Activated CD8-positive, alpha-beta memory T cell treated with anti-CD3 and anti-CD28 coated beads, Interleukin-2, amount 10 ng/mL, durations not matched to agents 7 days and 5 days (primary cell): ENCODE results near the gene SH3BP4. TPM values are rescaled to one million over a fixed set of nuclear protein-coding genes. Genes with fewer than 3 reads are reported as not detected.

Experiments
- ATAC-seq: fragments of 150-1000 bp; cut with Tn5 transposase; one replicate; pipeline ENCODE4 v1.10.0; 2021; ENCODE audit warnings: moderate library complexity
- CTCF ChIA-PET: fragments of 350-600 bp; sonication (Branson Sonifier 250); formaldehyde crosslinking; loops from one replicate; lab custom pipeline; 2021; ENCODE audit warnings: antibody characterized with exemption; lab: Charles Lee
- DNase-seq: peaks from one replicate; pipeline ENCODE4 v3.0.0-alpha.2; 2020
- H3K27ac Mint-ChIP-seq: one replicate; pipeline ENCODE4 v1.8.0; 2021; ENCODE audit warnings: mild to moderate bottlenecking, mixed read lengths
- H3K27me3 Mint-ChIP-seq: one replicate; pipeline ENCODE4 v1.8.0; 2021; ENCODE audit warnings: mixed read lengths
- H3K36me3 Mint-ChIP-seq: one replicate; pipeline ENCODE4 v1.8.0; 2021; ENCODE audit warnings: mild to moderate bottlenecking, mixed read lengths
- H3K4me1 Mint-ChIP-seq: one replicate; pipeline ENCODE4 v1.8.0; 2021; ENCODE audit warnings: mixed read lengths
- H3K4me3 Mint-ChIP-seq: one replicate; pipeline ENCODE4 v1.8.0; 2021; ENCODE audit warnings: mild to moderate bottlenecking, moderate library complexity, mixed read lengths
- H3K9me3 Mint-ChIP-seq: one replicate; pipeline ENCODE4 v1.8.0; 2022; ENCODE audit warnings: low read depth, mixed read lengths
- total RNA-seq, 2 experiments: library from RNA; stranded (reverse); gene quantifications; one replicate each; pipeline ENCODE4 v1.2.3, GENCODE V29; 2021

SH3BP4 gene
- total RNA-seq, 2 experiments from 2014 or later: 0.12 TPM; not detected in 1

DNA sequence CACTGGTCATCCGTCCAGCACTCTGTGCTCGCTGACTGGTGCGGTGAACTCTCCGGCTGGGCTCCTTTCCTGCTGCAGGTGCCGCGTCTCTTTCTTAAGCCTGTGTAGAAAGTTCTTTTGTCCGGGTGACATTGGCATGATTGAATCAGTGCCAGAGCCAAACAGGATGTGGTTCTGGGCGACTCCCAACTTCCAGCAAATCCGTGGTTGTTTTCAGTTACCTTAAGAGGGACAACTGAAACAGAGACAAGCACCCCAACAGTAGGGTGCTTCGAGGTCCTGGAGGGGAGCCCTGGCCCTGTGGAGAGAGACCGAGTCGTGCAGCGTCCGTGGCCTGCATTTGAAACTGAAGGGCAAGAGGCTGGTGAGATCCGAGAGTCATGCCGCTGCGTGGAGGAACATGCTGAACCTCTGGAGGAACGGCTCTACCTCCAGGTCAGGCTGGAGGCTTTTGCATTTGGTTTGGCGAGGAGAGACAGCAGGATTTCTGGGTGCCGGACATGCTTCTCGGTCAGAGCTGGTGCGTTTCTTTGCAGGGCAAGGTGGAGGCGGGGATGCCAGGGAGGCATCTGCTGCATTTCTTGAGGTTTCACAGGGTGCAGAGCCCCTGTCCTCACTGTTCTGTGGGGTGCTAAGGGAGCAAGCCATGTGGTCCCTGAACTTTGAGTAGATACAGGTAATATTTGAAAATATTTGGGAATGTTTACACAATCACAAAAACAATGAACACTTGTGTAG is 26.8 kb downstream of the SH3BP4 start:
- H3K36me3 Mint-ChIP-seq: no peaks in the 10 kb centered on the region
- no peaks in the 10 kb centered on the region for H3K27me3 Mint-ChIP-seq
- ATAC-seq: no peak
- no peaks in the 10 kb centered on the region for H3K9me3 Mint-ChIP-seq
- CTCF ChIA-PET: no interaction called here
- H3K27ac Mint-ChIP-seq: no peak overlapping the region
- H3K4me3 Mint-ChIP-seq: no peak overlapping the region
- H3K4me1 Mint-ChIP-seq: no peaks in the 10 kb centered on the region
- no peak for DNase-seq

- CTCF ChIA-PET: no interaction called here
- no peak for DNase-seq
- no peak overlapping the region for H3K27ac Mint-ChIP-seq
- no peaks in the 10 kb centered on the region for H3K27me3 Mint-ChIP-seq
- H3K36me3 Mint-ChIP-seq: no peaks in the 10 kb centered on the region
- H3K4me1 Mint-ChIP-seq: no peaks in the 10 kb centered on the region
- no peaks in the 10 kb centered on the region for H3K9me3 Mint-ChIP-seq
- ATAC-seq: no peak
- H3K4me3 Mint-ChIP-seq: no peak overlapping the region
Measured at GRCh38 chr2:234979204-234980167, 27.7 kb downstream of the SH3BP4 start.

DNA sequence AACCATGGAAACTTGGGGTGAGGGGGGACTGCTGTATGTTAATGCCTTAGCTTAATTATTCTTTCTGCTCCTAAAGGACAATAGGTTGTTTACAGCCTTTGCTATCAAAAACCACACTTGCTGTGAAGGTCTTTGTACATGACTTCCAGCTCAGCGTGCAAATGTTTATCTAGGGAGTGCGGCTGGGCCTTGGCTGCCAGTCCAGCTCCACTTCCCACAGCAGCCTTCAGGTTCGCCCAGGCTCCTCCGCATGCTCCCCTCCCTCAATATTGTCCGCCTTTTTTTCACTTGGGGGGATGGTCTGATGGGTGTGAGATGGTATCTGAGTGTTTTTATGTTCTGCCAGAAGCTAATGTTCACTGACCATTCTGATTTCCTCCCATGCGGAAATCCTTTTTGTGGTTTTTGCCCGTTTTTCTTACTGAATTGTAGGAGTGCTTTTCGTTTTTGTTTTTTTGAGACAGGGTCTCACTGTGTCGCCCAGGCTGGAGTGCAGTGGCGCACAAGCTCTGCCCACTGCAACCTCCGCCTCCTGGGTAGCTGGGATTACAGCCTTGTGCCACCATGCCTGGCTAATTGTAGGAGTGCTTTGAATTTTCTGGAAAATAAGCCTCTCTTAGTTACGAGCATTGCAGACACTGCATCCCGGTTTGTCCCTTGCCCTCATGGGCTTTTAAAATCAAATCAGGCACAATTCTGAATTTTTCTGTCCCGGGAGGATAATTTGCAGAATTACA is 28.8 kb downstream of the SH3BP4 start:
- CTCF ChIA-PET: no interaction called here
- no peak overlapping the region for H3K4me3 Mint-ChIP-seq
- ATAC-seq (no peak), DNase-seq (no peak)
- no peaks in the 10 kb centered on the region for H3K36me3 Mint-ChIP-seq
- no peaks in the 10 kb centered on the region for H3K27me3 Mint-ChIP-seq
- H3K4me1 Mint-ChIP-seq: no peaks in the 10 kb centered on the region
- no peaks in the 10 kb centered on the region for H3K9me3 Mint-ChIP-seq
- H3K27ac Mint-ChIP-seq: no peak overlapping the region

- DNase-seq: no peak
- no peaks in the 10 kb centered on the region for H3K27me3 Mint-ChIP-seq
- CTCF ChIA-PET: no interaction called here
- no peak overlapping the region for H3K27ac Mint-ChIP-seq
- no peak for ATAC-seq
- H3K4me1 Mint-ChIP-seq: no peaks in the 10 kb centered on the region
- H3K36me3 Mint-ChIP-seq: no peaks in the 10 kb centered on the region
- no peaks in the 10 kb centered on the region for H3K9me3 Mint-ChIP-seq
- H3K4me3 Mint-ChIP-seq: no peak overlapping the region
Measured at GRCh38 chr2:234981197-234982095, 29.6 kb downstream of the SH3BP4 start.

GRCh38 chr2:234982096-234982834 is 30.4 kb downstream of the SH3BP4 start:
- no peak for DNase-seq
- CTCF ChIA-PET: no interaction called here
- H3K27ac Mint-ChIP-seq: no peak overlapping the region
- H3K36me3 Mint-ChIP-seq: no peaks in the 10 kb centered on the region
- no peak overlapping the region for H3K4me3 Mint-ChIP-seq
- no peaks in the 10 kb centered on the region for H3K9me3 Mint-ChIP-seq
- ATAC-seq: no peak
- no peaks in the 10 kb centered on the region for H3K27me3 Mint-ChIP-seq
- no peaks in the 10 kb centered on the region for H3K4me1 Mint-ChIP-seq

DNA sequence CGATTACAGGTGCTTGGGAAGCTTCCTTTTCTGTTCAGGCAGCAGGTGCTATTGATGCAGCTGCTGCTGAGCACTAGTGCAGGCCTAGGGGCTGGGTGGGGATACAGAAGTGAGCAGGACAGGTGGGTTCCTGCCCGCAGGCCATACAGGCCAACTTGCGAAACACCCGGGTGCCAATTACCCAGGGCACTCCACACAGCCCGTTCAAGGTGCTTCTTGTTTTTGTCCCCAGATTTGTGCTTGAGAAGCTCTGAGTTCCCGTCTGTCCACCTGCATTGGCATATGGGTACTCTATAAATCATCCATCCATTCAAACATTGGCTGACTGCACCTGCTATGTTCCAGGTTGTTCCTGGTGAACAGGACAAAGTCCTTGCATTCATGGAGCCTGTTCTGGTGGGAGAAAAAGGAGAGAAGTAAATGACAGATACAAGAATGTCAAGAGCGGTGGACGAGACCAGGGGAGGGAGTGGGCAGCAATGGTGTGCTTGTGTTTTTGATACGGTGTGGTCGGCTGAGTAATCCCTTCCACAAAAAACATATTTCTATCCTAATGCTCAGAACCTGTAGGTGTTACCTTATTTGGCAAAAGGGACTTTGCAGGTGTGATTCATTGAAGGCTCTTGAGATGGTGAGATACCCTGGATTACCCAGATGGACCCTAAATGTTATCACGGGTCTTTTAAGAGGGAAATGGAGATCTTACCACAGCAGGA is 31.4 kb downstream of the SH3BP4 start:
- CTCF ChIA-PET: no interaction called here
- ATAC-seq (no peak), DNase-seq (no peak)
- Mint-ChIP-seq H3K36me3 (no peaks in the 10 kb centered on the region), H3K9me3 (no peaks in the 10 kb centered on the region), H3K27me3 (no peaks in the 10 kb centered on the region), H3K27ac (no peak overlapping the region), H3K4me3 (no peak overlapping the region), H3K4me1 (no peaks in the 10 kb centered on the region)

DNA sequence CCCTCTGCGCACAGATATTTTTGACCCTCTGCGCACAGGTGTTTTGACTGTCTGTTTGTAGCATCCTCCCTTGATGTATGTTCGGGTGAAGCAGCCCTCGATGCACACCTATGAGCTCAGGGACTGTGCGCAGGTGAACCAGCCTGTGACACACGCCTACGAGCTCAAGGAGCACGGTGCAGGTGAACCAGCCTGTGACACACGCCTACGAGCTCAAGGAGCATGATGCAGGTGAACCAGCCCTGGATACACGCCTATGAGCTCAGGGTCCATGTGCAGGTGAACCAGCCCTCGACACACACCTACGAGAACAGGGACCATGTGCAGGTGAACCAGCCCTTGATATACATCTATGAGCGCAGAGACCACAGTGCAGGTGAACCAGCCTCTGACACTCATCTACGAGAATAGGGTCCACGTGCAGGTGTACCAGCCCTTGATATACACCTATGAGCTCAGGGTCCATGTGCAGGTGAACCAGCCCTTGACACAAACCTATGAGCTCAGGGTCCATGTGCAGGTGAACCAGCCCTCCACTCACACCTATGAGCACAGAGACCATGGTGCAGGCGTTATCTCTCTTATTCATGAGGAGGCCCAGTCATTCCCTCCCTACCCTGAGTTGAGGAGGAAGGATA is 33.9 kb downstream of the SH3BP4 start:
- ATAC-seq (no peak), DNase-seq (no peak)
- H3K27ac Mint-ChIP-seq: no peak overlapping the region
- H3K4me1 Mint-ChIP-seq: no peaks in the 10 kb centered on the region
- H3K9me3 Mint-ChIP-seq: no peaks in the 10 kb centered on the region
- CTCF ChIA-PET: no interaction called here
- H3K36me3 Mint-ChIP-seq: no peaks in the 10 kb centered on the region
- H3K4me3 Mint-ChIP-seq: no peak overlapping the region
- no peaks in the 10 kb centered on the region for H3K27me3 Mint-ChIP-seq

DNA sequence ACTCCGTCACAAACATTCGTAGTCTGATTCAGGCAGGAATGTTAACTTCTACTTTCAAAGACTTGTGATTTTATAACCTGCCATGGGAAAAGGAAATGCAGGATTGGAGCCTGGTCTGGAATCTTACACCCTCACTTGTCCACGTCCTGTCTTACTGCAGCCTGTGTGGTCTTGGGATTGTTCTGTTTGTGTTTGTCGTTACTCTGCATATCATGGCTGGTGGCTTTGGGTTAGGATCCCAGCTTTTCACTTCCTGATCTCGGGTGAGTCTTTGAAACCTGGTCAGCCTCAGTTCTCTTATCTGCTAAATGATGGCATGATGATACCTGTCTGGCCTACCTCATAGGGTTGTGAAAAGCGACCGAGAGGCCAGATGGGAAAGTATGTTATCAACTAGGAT is 34.6 kb downstream of the SH3BP4 start:
- Mint-ChIP-seq H3K4me1 (no peaks in the 10 kb centered on the region), H3K4me3 (no peak overlapping the region), H3K27ac (no peak overlapping the region), H3K9me3 (no peaks in the 10 kb centered on the region), H3K36me3 (no peaks in the 10 kb centered on the region), H3K27me3 (no peaks in the 10 kb centered on the region)
- CTCF ChIA-PET: no interaction called here
- ATAC-seq: no peak
- no peak for DNase-seq

DNA sequence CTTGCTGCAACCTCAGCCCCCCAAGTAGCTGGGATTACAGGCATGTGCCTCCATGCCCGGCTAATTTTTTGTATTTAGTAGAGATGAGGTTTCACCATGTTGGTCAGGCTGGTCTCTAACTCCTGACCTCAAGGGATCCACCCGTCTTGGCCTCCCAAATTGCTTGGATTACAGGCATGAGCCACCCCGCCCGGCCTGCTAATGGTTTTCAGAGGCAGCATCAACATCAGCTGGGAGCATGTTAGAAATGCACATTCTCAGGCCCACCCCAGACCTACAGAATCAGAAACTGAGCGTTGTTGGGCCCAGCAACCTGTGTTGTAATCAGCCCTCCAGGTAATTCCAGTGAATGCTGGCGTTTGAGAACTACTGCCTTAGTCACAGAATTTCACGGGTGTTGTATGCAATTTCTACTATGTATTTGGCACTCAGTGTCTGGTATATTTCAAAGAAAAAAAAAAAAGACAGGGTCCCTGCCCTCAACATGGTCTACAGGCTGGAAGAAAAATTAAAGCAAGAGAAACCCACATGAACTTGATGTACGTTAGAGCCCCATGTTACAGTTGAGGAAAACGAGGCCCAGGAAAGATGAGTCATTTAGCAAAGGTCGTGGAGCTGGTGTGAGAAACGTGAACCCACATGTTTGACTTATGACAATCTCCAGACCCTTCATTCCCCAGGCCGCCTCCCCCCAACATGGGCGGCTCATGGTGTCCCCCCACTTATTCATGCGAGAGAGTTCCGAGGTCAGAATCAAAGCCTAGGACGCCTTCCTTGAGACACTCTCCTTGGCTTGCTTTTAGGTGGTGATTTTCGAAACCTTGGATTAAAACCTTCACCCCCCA is 35.3 kb downstream of the SH3BP4 start:
- no peaks in the 10 kb centered on the region for H3K4me1 Mint-ChIP-seq
- no peaks in the 10 kb centered on the region for H3K9me3 Mint-ChIP-seq
- no peaks in the 10 kb centered on the region for H3K27me3 Mint-ChIP-seq
- CTCF ChIA-PET: no interaction called here
- no peaks in the 10 kb centered on the region for H3K36me3 Mint-ChIP-seq
- no peak overlapping the region for H3K4me3 Mint-ChIP-seq
- no peak for DNase-seq
- no peak for ATAC-seq
- no peak overlapping the region for H3K27ac Mint-ChIP-seq

DNA sequence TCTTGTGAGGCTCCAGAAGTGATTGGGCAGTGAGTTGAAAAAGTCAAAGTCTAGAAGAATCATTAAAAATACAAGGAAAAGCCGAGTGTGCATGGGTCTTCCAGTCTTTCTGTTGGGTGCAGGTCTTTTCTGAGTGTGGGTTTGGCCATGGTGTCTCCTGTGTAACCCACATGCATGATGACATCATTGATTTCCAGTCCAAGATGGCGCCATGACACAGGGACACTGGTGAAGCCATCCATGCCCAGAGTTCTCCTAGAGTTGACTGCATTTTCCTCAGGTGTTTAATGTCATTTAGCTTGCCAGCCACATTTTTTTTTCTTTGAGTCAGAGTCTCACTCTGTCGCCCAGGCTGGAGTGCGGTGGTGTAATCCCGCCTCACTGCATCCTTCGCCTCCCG is 35.9 kb downstream of the SH3BP4 start:
- H3K4me1 Mint-ChIP-seq: no peaks in the 10 kb centered on the region
- H3K9me3 Mint-ChIP-seq: no peaks in the 10 kb centered on the region
- H3K36me3 Mint-ChIP-seq: no peaks in the 10 kb centered on the region
- H3K27me3 Mint-ChIP-seq: no peaks in the 10 kb centered on the region
- no peak for DNase-seq
- ATAC-seq: no peak
- H3K27ac Mint-ChIP-seq: no peak overlapping the region
- H3K4me3 Mint-ChIP-seq: no peak overlapping the region
- CTCF ChIA-PET: interaction anchor here (0.5 kb wide), 1 partner anchor 19 kb away, joined by 3 read pairs; no protein-coding TSS in a partner anchor

- no peak overlapping the region for H3K4me3 Mint-ChIP-seq
- ATAC-seq: no peak
- CTCF ChIA-PET: interaction anchor here (0.5 kb wide), 1 partner anchor 20 kb away, joined by 3 read pairs; no protein-coding TSS in a partner anchor
Measured at GRCh38 chr2:234988491-234988890, 36.7 kb downstream of the SH3BP4 start.

More at GRCh38 chr2:234988491-234988890, 36.7 kb downstream of the SH3BP4 start:
- Mint-ChIP-seq H3K4me1 (no peaks in the 10 kb centered on the region), H3K27me3 (no peaks in the 10 kb centered on the region), H3K27ac (no peak overlapping the region), H3K9me3 (no peaks in the 10 kb centered on the region), H3K36me3 (no peaks in the 10 kb centered on the region)
- no peak for DNase-seq
